ENCODE data around the gene TSPAN14. TPM values are rescaled to one million over a fixed set of nuclear protein-coding genes. Genes with fewer than 3 reads are reported as not detected.

The TSPAN14 gene
- total and polyA plus RNA-seq, 2 of the 13 experiments (the other 11 are each of a cell fraction or from before 2014, with no cell fraction given): 24.1 to 80.6 TPM

DNA sequence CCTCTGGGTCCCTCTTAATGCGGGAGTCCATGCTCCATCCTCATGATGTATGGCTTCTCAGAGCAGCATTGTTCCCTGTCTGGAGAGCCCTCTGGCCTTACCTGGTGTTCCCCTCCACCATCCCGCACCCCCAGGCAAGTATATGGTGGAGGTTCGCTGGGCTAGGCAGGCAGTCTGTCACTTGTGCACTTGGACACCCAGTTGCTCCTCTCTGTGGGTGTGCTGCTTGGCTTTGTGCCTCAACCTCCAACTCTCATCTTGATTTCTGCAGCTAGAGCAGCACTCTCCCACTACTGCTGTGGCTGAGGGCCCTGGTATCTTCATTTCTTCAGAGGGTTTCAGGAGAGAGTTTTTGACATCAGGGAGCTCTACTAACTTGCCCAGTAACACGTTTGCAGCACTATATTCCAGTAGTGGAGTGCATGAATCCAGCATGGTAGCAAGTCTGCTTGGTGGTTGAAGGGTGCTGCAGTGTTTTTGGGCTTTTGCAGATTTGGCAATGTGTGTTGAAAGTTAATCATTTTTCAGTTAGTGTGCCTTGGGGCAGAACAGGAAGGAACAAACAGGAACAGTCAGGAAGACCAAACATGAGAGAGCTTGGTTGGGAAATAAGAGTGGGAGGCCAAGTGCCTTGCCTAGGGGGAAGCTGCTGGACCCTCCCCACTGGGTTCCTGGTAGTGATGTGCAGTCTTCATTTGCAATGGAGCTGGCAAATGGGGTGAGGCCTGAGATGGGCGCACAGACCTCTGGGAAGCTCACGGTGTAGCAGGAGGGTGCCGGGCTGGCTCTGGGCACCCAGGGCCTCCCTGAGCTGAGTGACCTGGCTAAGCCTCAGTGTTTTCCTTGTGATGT lies 37.4 kb downstream of the TSPAN14 start (continued):
- TF ChIP-seq, protein P1, sequence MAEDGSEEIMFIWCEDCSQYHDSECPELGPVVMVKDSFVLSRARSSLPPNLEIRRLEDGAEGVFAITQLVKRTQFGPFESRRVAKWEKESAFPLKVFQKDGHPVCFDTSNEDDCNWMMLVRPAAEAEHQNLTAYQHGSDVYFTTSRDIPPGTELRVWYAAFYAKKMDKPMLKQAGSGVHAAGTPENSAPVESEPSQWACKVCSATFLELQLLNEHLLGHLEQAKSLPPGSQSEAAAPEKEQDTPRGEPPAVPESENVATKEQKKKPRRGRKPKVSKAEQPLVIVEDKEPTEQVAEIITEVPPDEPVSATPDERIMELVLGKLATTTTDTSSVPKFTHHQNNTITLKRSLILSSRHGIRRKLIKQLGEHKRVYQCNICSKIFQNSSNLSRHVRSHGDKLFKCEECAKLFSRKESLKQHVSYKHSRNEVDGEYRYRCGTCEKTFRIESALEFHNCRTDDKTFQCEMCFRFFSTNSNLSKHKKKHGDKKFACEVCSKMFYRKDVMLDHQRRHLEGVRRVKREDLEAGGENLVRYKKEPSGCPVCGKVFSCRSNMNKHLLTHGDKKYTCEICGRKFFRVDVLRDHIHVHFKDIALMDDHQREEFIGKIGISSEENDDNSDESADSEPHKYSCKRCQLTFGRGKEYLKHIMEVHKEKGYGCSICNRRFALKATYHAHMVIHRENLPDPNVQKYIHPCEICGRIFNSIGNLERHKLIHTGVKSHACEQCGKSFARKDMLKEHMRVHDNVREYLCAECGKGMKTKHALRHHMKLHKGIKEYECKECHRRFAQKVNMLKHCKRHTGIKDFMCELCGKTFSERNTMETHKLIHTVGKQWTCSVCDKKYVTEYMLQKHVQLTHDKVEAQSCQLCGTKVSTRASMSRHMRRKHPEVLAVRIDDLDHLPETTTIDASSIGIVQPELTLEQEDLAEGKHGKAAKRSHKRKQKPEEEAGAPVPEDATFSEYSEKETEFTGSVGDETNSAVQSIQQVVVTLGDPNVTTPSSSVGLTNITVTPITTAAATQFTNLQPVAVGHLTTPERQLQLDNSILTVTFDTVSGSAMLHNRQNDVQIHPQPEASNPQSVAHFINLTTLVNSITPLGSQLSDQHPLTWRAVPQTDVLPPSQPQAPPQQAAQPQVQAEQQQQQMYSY (CRISPR knock-in tag; IDR thresholded peaks at IDR 0.05): no peak
- TF ChIP-seq DPF2 (CRISPR knock-in tag; IDR thresholded peaks at IDR 0.05; ENCODE audit: borderline replicate concordance, low read depth) (peak; percentile 84), ZNF136 (CRISPR knock-in tag; IDR thresholded peaks at IDR 0.05; ENCODE audit: low read depth) (no peak), ZNF431 (CRISPR knock-in tag; IDR thresholded peaks at IDR 0.05; ENCODE audit: borderline replicate concordance, low read depth) (peak; percentile 56; the same call in 1 of the 2 replicates)

GRCh38 chr10:80492848-80493521 lies 38.9 kb downstream of the TSPAN14 start:
- FAIRE-seq (peak; percentile 26), DNase-seq (ENCODE audit: low spot score) (no peak), ATAC-seq (no peak)
- CTCF ChIA-PET (ENCODE audit: low intra/inter-chr PET ratio, low total read pairs): no interaction called here
- H3K36me3 ChIP-seq (replicated peaks in 1 of 2; ENCODE audit: control insufficient read depth in 1 of 2, insufficient read depth in 2 of 2, low read length in 2 of 2): peaks cover 12 to 38% of the 10 kb centered on the region in 2 experiments
- no peak overlapping the region; the same call in 1 of the 2 replicates for H3K9ac ChIP-seq (ENCODE audit: insufficient read depth, low read depth, low read length)
- no peaks in the 10 kb centered on the region; the same call in 1 of the 2 replicates for H4K20me1 ChIP-seq (ENCODE audit: insufficient read depth, low read length)
- peaks cover 91% of the 10 kb centered on the region for H3K79me2 ChIP-seq (ENCODE audit: insufficient read depth, low read length)
- 80% methylated on average over 6 of the region's 6 CpGs for whole genome bisulfite sequencing (ENCODE audit: low lambda C conversion rate)
- H2AFZ ChIP-seq (ENCODE audit: low read length): no peak overlapping the region
- no peak overlapping the region for H3K4me3 ChIP-seq (replicated peaks in 1 of 3; ENCODE audit: insufficient read depth in 1 of 3, low read depth in 2 of 3, low read length in 3 of 3)
- intact Hi-C loops (cut with micrococcal nuclease; ENCODE audit: unreplicated experiment): no loop called here
- no peaks in the 10 kb centered on the region for H3K9me3 ChIP-seq (ENCODE audit: low read length)
- H3K4me2 ChIP-seq (ENCODE audit: low read depth, low read length): peak overlapping the region; percentile 28; the same call in 1 of the 2 replicates
- H3K4me1 ChIP-seq (ENCODE audit: insufficient read depth, low read length): peaks cover 100% of the 10 kb centered on the region
- BruUV-seq (replicated peaks): no TSS peak
- POLR2A ChIA-PET: interaction anchor here (0.8 to 3.8 kb wide), 3 partner anchors 12 to 79 kb away, joined by 4 to 58 read pairs (median 4); no protein-coding TSS in a partner anchor
- peak overlapping the region; percentile 48 for H3K27ac ChIP-seq (ENCODE audit: extremely low read length, insufficient read depth, low read length)
- H3K27me3 ChIP-seq (ENCODE audit: control insufficient read depth in 1 of 2, insufficient read depth in 2 of 2, low read length in 2 of 2): no peaks in the 10 kb centered on the region
- TF ChIP-seq ZNF260 (CRISPR knock-in tag; IDR thresholded peaks at IDR 0.05; ENCODE audit: borderline replicate concordance, low read depth): no peak
- TF ChIP-seq ZNF775 (CRISPR knock-in tag; IDR thresholded peaks at IDR 0.05; ENCODE audit: borderline replicate concordance): no peak
- in situ Hi-C loops (cut with HindIII; ENCODE audit: extremely low pct_ligation_motif_present, low pct_unique_long_range_greater_than_20kb): no loop called here
